Activated CD4-positive, alpha-beta T cell treated with anti-CD3 and anti-CD28 coated beads, Interleukin-2, amount 50 U/mL, for 16 hours (primary cell): Measurements from ENCODE around the gene LINGO4.
"Not testable (repeated sequence)": the region's sequence is repeated elsewhere in the genome, so short reads cannot be mapped to it uniquely, and the experiment has no call there.

Experiments used
- DNase-seq: peaks from one replicate; pipeline ENCODE4 v3.0.0-alpha.2; 2020

Gene LINGO4

DNA sequence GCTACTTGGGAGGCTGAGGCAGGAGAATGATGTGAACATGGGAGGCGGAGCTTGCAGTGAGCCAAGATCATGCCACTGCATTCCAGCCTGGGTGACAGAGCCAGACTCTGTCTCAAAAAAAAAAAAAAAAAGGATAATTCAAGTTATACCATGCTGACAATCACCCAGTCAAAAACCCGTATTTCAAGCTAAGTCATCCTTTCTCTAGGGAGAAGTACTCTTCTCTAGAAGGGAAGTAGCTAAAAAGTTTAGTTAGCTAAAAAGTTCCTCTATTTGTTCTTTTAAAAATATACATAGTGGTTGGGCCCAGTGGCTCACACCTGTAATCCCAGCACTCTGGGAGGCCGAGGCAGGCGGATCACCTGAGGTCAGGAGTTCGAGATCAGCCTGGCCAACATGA, 24.5 kb downstream of the LINGO4 start:
- DNase-seq: not testable (repeated sequence)

DNA sequence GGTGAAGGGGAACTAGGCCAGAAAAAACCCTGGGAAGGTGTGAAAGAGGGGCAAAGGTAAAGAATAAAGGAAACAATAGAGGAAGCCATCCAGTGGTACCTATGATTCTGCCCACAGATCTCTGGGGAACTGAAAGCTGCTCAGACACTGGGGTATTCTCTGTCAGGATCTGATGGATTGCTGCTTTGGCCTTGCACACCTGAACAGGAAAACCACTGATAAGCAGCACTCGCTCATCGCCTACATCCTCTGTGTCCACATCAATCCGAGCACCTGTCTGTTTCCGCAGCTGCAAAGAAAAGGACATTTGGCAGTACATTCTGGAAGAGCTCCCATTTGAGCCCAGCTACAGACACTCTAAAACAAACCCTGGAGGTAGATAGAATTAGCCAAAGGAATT, 25.4 kb downstream of the LINGO4 start:
- no peak for DNase-seq

DNA sequence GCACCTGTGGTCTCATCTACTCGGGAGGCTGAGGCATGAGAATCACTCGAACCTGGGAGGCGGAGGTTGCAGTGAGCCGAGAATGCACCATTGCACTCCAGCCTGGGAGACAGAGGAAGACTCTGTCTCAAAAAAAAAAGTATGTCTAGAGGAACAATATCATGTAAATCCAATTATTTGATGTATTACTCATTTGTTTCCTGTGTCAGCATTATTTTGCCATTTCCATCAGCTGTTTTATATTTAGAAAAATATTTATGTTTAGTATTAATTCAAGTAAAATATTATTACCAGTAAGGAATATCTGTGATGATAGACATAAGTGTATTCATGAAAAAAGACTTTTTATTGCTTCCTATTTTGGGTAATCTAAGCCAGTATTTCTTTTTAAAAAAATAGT, 27.9 kb downstream of the LINGO4 start:
- no peak for DNase-seq

DNA sequence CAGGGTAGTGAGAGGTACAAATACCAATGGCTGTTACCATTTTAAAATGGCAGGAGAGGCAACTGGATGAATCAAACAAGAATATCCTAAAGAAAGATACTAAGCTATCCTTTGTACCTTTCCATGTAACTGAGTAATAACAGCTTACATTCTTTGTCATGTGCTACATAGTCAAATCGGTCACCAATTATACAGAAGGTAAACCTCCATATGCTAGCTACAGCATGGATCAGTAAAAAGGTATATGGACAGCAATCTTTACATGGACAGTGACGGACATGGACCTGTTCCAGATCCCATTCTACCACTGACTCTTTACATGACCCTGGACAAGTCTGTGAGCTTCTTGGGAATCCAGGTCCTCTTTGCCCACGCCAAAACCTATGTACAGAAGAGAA, 28.6 kb downstream of the LINGO4 start:
- no peak for DNase-seq

DNA sequence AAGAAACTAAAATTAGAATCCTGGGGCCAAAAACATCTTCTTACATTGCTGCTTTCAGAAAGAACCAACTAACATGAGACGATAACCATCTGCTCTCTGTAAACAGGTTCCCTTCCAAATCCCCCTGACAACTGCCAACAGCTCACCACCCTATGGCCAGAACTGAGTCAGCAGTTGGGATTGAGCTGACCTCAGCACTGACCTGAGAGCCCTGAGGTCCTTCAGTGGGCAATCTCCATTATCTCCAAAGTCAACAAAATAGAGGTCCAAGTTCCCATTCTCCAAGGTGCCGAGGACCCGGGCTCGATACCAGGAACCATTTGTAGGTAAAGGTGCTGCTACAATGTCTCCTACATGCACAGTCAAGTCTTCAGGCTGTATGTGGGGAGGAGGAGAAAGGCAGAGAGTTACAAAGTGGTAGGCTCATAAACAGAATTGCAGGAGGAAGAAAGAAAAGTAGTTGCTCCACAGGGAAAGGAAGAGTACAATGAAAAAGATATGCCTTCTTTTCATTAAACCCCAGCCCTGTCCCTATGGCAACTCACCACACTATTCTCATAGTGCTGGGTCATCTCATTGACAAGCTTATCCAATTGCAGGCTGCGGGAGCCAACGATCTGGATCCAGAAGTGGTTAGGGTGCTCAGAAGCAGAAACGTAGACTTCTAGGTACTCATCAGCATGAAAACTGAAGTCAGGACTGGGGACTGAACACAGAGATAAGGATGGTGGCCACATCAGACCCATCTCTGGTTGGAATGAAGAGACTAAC, 29.1 kb downstream of the LINGO4 start:
- no peak for DNase-seq

DNA sequence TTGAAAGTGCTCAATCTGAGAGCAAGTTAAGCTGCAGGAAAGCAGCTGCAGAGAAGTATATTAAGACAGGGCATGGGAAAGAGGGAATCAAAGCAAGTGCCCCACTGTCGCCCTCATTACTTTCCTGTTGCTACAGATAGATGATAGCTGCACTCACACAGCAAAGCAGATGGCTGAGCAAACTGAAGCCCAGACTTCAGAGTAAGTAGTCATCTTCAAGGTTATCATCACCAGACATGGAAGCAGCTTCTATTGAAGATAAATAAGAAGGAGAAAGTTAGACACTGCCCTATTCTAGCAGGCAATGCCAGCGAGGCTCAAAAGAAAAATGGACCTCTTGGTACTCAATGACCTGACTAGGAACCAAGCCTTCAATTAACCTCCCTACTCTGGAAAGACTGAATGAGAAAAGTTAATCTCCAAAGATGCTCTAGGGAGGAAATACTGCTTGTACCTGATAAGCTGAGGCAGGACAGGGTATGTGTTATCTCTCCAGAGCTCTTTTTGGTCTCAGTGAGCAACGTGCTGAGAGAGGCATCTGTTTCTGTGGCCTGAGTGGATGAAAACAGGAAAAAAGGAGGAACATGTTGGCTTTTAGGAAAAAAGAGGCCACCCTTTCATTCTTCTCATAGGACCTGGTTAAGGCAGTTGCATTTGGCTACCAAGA, 30.8 kb downstream of the LINGO4 start:
- no peak for DNase-seq

DNA sequence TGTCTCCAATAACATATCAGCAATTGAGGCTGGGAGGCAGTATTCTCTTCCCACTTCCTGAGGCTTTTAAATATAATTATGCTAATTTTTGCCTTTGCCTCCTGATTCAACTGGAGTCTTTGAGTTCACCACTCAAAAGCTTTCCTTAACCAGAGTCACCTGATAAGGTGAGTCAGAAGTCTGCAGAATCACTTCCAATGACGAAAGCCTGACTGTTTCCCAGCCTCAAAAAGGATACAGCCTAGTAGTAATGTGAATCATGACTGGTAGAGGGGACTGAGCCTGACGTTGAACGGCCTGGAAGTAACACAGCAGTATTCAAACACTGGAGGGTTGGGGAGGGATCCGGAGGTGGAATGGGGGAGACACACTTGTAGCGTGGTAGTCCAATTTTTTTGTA, 31.5 kb downstream of the LINGO4 start:
- DNase-seq: no peak

DNA sequence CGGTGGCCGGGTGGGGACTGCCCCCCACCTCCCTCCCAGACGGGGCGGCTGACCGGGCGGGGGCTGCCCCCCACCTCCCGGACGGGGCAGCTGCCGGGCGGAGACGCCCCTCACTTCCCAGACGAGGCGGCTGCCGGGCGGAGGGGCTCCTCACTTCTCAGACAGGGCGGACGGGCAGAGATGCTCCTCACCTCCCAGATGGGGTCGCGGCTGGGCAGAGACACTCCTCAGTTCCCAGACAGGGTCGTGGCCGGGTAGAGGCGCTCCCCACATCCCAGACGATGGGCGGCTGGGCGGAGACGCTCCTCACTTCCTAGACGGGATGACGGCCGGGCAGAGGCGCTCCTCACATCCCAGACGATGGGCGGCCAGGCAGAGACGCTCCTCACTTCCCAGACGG, 35.9 kb downstream of the LINGO4 start:
- not testable (repeated sequence) for DNase-seq

DNA sequence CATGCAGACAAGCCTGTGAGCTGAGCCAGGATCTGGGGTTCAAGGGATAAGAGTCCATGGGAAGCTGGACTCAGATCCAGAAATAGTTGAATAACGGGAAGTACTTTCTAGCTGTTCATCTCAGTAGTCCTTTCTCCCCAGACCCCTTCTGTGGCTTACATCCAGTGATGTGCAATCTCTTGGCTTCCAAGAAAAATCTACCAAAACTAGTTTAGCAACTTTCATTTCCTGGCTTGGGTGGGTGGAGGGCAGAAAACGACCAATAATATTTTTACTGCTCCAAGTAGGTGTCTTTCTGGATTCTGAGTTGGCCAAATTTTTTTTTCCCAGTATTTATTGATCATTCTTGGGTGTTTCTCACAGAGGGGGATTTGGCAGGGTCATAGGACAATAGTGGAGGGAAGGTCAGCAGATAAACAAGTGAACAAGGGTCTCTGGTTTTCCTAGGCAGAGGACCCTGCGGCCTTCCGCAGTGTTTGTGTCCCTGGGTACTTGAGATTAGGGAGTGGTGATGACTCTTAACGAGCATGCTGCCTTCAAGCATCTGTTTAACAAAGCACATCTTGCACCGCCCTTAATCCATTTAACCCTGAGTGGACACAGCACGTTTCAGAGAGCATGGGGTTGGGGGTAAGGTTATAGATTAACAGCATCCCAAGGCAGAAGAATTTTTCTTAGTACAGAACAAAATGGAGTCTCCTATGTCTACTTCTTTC, 36.7 kb downstream of the LINGO4 start:
- not testable (repeated sequence) for DNase-seq

DNA sequence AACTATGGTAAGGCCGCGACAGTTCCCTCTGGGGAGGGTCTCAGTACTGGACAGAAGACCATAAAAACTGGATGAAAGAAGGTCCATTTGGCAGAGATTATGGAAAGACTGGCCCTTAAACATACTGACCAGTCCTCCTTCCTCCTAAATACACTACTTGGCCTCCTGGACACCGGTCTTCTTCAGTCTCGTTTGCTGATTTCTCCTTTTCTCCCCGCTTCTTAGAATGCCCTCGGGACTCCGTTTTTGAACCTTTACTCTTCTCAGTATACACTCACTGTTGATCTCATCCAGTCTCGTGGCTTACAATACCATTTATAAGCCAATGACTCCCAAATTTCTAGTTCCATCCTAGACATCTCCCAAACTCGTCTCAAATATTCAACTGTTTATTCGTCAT, 41.2 kb downstream of the LINGO4 start:
- DNase-seq: no peak

DNA sequence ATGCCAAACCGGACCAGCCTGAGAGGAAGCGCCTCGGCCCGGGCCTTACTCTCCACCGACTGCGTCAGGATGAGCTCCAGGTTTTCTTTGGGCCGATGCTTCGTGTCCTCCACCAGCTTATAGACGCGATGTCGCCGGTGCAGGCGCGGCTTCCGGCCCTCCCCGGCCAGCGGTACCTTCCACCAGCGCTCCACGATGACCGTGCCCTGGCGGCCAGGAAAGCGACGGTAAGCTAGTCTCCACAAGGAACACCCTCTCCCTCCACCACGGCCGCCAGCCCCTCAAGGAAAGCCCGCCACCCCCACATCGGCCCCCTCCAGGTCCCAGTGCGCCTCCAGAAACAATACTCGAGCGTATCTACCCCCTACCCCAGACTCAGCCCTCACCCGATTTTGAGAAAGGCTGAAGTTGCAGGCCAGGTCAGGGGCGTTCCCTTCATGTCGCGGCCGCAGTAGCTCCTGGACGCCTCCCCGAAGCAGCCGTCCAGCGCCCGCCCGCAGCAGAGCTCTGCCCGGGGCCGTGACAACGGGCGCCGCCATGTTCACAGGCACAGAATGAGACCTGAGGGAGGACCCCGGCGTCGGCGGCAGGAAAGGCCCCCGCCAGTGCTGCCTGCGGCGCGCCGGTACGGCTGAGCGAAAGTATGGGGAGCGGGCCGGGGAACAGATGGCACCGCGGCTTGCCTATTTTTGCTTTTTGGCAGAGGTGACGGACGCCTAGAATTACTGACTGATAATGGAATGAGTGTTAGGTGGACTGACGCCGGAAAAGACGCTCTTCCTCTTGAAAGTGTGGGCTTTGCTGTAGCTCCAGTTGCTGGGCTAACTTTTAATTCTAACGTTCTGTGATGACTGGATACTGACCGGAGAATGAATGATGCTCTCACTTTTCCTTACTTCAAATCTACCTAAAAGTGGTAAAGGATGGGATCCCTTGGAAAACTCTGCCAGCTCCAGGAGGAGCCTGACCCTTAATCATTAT, 42.0 kb downstream of the LINGO4 start, which contains the start of gene MRPL9:
Gene MRPL9, minus strand, starts transcription at position 556 of the 981 bp plus-strand sequence. Its CDS starts 17 bp downstream, at position 539.
- peak; percentile 93 for DNase-seq

DNA sequence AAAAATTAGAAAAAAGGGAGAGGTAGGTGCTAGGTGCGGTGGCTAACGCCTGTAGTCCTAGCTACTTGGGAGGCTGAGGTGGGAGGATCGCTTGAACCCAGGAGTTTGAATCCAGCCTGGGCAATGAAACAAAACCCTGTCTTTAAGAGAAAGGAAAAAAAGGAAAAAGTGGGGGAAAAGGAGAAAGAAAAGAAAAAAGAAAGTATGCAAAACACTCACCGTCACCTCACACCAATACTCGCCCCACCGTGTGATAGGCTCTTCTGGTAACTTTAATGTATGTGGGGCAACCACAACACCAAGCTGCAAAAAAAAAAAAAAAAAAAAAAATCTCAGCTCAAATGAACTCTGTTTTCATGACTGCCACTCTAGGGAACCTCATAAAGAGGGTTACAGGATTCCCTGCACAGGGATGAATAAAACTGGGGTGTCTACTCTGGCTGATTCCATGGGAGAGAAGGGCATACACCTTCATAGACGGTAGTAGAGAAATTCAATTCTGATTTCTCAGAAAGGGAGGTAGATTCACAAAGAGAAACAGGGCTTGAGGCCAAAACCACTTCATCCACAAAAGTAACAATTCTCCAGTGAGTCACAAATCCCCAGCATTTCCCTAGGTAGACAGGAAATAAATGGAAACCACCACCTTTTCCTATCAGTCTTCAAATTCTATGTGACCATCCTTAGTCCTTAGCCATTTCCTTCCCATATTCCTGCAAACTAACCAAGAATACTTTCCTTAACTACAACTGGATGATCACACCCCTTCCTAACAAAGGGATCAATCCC, 44.4 kb downstream of the LINGO4 start:
- no peak for DNase-seq

DNA sequence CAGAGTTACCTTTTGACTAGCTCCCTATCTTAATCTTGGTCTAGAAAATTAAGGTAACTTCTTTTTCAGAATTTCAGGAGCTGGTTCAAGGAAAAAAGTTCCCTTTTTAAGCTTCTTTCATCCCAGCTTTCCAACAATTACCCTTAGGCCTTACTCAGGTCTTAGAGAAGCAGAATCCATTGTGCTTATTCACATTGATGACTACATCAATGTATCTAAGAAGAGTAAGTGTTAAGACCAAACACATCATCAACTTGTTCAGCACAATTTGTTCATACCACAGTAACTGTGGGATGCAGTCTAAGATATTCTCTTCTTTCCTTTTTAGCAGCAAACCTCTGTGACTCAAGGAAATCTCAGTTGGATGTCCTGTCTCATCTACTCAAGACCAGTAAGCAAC, 46.0 kb downstream of the LINGO4 start:
- no peak for DNase-seq

DNA sequence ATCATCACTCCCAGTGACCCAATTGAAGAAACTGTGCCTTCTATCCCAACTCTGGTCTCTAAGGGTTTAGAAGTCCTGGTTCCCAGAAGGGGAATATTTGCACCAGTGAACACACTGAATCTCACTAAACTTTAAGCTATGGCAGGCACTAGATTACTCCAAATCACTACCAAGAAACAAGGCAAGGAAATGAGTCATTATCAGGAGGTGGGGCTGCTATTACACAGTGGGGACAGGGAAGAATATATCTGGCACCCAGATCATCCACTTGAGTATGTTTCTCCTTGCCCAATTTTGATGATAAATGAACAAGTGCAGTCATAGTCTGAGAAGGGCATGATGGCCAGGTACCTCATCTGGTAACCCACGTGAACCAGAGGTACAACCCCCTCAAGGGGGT, 48.9 kb downstream of the LINGO4 start:
- peak; percentile 42 for DNase-seq
